ENCODE measurements around the gene THEMIS2.
"Not testable (repeated sequence)": the region's sequence is repeated elsewhere in the genome, so short reads cannot be mapped to it uniquely, and the experiment has no call there.

THEMIS2 gene

DNA sequence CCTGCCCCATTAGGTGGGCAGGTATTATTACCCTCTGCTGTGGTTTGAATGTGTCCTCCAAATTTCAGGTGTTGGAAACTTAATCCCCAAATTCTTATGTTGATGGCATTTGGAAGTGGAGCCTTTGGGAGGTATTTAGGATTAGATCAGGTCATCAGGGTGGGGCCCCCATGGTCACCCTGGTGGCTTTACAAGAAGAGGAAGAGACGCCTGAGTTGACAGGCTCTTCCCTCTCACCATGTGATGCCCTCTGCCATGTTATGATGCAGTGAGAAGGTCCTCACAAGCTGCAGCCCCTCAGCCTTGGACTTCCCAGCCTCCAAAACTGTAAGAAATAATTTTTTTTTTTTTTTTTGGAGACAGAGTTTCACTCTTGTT lies 8.8 kb upstream of the THEMIS2 start:
- no peak for DNase-seq (ENCODE audit: low spot score)

DNA sequence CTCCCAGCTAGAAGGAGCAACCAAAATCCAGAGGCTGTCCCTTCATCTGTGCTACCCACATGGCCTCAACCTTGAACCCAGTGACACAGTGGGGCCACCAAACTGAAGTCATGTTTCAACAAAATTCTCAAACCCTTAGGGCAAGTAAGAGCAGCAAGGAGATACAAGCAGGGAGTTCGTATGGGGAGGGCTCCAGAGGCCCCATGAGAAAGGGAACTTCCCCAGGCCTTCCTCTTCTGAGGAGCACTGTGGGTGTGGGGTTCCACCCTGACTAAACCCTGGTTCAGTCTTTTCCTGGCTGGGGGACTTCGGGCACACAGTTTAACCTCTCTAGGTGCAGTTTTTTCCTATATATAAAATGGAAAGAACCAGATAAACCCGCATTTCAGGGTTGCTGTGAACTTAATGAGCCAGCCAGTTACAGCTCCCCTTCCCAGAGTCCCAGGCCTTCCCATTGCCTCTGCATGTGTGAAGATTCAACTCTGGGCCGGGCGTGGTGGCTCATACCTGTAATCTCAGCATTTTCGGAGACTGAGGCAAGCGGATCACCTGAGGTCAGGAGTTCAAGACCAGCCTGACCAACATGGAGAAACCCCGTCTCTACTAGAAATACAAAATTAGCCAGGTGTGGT lies 8.0 kb upstream of the THEMIS2 start:
- DNase-seq (ENCODE audit: low spot score) = no peak

DNA sequence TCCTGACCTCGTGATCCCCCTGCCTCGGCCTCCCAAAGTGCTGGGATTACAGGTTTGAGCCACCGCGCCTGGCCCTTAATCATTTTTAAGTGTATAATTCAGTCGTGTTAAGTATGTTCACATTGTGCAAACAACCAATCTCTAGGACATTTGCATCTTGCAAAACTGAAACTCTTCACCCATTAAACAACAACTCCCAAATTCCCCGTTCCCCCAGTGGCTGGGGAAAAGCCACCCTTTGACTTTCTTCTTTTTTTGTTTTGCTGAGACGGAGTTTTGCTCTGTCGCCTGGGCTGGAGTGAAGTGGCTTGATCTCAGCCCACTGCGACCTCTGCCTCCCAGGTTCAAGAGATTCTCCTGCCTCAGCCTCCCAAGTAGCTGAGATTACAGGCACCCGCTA lies 6.5 kb upstream of the THEMIS2 start:
- DNase-seq (ENCODE audit: low spot score) = no peak

DNA sequence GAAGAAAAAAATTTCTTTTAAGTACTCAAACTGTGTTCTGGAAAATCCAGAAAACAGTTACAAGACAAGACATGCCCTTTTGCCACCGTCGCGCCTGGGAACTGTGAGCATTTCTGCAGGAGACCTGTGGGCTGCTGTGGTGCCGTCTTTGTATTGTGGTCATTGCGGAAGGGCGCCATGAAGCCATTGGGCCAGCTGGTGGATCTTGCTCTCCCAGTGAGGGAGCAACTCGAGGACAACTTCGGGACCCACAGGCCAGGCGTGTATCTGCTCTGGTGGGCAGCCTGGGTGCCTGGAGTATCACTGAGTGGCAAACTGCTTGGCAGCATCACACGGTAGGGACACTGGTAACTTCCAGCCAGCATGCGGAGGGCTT lies 3.8 kb upstream of the THEMIS2 start:
- DNase-seq (ENCODE audit: low spot score) = no peak

DNA sequence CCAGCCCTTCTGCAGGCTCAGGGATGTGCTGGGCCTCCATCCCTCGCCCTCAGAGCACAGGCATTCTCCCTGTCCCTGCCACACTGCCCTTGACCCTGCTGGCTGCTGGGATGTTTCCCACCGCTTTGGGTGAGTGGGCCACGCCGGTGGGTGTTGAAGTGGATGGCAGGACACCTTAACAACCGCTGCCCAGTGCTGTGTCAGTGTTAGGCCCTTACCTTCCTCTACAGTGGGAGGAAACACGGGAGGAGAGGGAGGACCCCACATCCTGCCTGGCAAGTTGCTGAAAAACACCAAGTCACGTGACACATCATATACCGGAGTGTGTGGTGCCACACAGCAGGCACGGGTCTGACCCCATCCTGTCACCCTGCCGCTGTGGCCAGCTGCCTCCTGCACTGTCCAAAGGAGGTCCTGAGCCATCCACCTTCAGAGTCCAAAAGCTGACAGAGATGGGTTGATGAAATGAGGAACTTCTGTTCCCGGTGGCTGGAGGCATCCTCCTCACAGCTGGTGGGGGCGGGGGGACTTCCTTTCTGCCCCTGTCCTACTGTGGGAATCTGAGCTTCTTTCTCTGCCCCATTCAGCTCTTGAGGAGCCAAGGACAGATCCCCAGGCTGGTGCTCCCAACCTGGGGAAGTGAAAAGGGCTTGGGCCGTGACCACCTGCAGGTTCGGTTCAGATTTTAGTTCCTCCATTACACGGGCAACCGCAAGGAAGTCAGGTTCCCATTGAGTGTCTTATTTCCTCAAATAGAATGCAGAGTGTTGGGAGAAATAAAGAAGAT lies 3.2 kb upstream of the THEMIS2 start:
- peak; percentile 55 for DNase-seq (ENCODE audit: low spot score)

DNA sequence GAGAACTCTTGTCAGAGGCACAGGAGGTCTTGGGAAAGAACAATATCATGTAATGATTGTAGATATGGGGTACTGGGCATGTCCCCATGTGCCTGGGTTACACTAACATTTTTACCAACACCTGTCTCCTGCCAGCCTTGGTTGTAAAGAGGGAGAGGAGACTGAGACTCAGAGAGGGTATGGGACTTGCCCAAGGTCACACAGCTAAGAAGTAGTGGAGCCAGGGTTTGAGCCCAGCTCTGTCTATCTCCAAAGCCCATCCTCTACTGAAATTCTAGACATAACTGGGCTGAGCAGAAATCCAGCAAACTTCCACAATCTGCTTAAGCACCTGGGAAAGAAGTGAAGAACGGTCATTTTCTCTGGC lies 2.6 kb upstream of the THEMIS2 start:
- DNase-seq (ENCODE audit: low spot score) = no peak

DNA sequence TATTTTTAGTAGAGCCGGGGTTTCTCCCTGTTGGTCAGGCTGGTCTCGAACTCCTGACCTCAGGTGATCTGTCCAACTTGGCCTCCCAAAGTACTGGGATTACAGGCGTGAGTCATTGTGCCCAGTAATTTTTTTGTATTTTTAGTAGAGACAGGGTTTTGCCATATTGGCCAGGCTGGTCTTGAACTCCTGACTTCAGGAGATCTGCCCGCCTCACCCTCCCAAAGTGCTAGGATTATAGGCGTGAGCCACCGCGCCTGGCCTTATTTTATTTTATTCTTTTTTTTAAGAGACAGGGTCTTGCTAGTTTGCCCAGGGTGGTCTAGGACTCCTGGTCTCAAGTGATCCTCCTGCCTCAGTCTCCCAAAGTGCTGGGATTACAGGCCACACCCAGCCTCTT lies 1.3 kb upstream of the THEMIS2 start:
- DNase-seq (ENCODE audit: low spot score) = not testable (repeated sequence)

DNA sequence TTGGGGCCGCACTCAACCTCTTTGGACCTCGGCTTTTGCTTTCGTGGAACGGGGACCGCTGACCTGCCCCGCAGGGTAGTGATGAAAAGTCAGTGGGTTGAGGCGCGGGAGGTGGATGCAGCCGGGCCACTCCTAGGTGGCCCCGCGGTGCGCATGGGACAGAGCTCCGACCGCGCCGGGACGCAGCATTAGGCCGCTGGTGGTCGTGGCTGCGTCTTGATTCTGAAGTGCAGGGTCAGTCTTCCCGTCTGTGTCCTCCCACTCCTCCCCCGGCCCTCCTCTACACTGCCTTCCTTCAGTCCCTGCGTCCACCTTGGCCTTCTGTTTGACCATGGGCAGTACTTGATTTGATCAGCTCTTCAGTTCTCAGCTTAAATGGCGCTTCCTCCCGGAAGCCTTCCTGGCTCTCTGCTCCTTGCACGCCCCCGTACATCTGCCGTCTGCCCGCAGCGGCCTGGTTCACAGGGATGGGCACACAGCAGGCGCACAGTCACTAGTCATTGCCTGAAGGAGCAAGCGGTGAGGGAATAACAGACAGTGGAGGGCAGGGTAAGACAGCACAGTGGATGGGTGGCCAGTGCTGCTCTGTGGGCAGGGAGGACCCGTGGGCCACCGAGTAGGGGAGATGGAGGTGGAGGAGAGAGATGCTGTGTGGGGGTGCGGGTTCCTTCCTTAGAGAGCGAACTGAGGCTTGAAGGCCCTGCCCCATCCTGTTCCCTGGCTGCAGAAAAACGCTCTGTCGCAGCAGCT lies 633 bp downstream of the THEMIS2 start:
- DNase-seq (ENCODE audit: low spot score) = peak; percentile 50

DNA sequence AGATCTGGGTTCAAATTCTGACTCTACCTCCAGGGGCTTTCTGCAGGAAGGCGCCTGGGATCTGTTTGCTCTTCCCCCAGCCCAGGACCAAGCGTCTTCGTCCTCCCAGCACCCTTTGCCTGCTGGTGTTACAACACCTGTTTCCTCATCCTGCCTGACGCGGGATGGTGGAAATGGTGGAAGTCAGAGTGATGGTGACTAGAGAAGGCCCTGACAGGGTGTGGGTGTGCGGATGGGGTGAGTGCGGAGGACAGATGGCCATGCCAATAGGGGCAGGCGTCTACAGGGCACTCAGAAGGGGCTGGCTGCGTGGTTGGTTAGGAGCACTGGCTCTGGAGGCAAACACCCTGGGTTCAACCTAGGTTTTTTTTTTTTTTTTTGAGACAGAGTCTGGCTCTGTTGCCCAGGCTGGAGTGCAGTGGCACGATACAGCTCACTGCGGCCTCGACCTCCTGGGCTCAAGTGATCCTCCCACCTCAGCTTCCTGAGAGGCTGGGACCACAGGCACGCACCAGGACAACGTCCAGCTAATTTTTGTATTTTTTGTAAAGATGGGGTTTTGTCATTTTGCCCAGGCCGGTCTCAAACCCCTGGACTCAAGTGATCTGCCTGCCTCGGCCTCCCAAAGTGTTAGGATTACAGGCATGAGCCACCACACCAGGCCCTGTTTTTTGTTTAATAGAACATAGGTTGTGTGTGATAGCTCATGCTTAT lies 1.5 kb downstream of the THEMIS2 start:
- peak; percentile 51 for DNase-seq (ENCODE audit: low spot score)

DNA sequence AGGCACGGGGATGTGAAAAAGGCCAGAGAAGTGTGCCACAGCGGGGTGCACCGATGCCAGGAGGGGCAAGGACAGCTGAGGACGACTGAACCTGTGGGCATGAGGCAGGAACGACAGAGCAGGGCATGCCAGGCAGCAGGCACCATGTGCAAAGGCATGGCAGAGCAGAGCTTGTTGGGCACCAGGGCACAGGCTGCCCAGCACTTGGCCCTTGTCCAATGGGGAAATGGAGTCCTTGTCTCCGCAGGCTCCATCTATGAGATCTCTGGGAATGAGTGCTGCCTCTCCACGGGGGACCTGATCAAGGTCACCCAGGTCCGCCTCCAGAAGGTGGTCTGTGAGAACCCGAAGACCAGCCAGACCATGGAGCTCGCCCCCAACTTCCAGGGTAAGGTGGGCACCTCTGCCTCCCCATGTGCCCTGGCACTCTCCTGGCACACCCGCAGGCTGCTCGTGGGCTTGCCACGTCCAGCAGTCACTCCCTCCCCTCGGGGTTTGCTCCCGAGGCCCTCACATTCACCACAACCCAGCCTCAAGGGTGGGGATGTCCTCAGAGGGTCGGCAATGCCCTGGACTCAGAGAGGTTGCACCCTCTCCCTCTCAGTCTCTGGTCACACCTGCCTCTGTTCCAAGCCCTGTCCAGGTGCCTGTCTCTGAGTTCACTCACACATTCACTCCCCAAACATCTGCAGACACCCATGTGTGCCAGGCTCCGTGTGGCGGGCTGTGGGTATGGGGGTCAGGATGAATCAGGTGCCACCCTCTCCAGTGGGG lies 4.2 kb downstream of the THEMIS2 start:
- no peak for DNase-seq (ENCODE audit: low spot score)

DNA sequence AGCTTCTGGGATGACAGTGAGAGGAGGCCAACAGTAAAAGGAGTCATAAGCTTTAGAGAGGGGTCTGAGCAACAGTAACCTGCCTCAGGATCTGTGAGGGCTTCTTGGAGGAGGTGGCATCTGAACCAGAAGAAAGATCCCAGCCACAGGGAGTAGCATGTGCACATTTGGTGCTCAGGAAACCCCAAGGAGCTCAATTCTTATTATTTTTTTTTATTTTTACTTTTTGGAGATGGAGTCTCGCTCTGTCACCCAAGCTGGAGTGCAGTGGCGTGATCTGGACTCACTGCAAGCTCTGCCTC lies 4.7 kb downstream of the THEMIS2 start:
- DNase-seq (ENCODE audit: low spot score) = no peak

DNA sequence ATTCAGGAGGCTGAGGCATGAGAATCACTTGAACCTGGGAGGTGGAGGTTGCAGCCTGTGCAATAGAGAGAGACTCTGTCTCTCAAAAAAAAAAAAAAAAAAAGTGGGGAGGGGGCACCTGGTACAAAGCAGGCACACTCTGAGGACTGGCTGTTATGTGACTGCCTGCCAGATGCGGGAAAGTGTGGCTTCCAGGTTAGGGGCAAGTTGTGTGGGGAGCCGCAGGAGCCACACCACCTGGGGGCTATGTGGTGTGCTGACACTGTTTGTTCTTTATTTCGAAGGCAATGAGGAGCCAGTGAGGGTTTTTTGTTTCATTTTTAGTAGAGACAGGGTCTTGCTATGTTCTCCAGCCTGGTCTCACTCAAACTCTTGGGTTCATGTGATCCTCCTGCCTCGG lies 5.7 kb downstream of the THEMIS2 start:
- DNase-seq (ENCODE audit: low spot score) = peak; percentile 47

DNA sequence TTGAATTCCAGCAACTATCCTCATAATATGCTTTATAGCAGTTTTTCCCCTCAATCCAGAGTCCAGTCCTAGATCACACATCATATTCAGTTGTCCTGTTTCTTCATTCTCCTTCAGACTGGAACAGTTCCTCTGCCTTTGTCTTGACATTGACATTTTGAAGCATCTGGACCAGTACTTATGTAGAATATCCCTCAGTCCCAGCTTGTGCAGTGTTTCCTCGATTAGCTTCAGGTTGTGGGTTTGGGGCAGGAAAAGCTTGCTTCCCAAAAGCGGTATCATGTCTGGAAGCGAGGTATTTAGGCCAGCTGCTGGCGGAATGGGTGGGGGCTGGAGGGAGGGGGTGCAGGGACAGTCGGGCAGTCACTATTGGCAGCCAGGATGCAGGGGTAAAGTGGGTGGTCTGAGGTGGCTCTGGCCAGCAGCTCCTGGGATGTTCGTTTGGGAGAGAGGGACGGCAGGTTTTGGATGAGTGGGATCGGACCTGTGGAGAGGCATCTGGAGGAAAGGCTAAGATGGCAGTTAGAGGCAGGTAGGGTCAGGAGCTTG lies 6.5 kb downstream of the THEMIS2 start:
- no peak for DNase-seq (ENCODE audit: low spot score)

DNA sequence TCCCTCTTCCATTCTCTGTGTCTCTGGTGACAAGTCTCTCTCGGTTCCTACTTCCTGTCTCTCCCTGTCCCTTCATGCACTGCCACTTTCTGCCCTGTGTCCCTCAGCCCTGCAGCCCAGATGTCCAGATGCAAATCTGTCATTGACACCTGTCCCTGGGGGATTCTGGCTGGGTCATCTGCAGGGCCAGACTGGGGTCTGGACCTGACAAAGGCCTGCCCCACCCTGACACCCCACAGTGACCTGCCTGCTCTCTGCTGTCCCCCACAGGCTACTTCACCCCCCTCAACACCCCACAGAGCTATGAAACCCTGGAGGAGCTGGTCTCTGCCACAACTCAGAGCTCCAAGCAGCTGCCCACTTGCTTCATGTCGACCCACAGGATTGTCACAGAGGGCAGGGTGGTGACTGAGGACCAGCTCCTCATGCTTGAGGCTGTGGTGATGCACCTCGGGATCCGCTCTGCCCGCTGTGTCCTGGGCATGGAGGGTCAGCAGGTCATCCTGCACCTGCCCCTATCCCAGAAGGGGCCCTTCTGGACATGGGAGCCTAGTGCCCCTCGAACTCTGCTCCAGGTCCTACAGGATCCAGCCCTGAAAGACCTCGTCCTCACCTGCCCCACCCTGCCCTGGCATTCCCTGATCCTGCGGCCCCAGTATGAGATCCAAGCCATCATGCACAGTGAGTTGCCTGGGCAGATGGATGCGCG lies 7.2 kb downstream of the THEMIS2 start:
- peak; percentile 15 for DNase-seq (ENCODE audit: low spot score)

DNA sequence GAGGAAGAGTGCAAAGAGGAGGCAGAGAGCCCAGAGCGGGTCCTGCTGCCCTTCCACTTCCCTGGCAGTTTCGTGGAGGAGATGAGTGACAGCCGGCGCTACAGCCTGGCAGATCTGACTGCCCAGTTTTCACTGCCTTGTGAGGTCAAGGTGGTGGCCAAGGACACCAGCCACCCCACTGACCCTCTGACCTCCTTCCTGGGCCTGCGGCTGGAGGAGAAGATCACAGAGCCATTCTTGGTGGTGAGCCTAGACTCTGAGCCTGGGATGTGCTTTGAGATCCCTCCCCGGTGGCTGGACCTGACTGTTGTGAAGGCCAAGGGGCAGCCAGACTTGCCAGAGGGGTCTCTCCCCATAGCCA lies 10.2 kb downstream of the THEMIS2 start:
- no peak for DNase-seq (ENCODE audit: low spot score)

DNA sequence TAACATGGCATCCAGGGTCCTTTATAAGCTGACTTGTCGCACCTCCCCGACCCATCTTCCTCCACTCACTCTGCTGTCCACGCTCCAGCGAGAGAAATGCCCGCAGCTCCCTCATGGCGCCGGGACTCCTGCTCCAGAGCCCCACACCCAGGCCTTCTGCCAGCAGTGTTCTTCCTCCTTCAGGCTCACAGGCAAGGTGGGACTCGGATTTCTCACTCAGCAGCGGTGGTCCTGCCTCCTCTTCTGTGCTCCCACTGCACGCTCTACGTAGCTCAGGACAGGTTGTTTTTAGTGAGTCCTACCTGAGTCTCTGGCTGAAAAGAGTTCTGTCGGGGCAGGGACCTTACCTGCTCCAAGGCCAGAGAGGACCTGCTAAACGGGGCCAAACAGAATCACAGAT lies 11.2 kb downstream of the THEMIS2 start:
- DNase-seq (ENCODE audit: low spot score) = no peak

DNA sequence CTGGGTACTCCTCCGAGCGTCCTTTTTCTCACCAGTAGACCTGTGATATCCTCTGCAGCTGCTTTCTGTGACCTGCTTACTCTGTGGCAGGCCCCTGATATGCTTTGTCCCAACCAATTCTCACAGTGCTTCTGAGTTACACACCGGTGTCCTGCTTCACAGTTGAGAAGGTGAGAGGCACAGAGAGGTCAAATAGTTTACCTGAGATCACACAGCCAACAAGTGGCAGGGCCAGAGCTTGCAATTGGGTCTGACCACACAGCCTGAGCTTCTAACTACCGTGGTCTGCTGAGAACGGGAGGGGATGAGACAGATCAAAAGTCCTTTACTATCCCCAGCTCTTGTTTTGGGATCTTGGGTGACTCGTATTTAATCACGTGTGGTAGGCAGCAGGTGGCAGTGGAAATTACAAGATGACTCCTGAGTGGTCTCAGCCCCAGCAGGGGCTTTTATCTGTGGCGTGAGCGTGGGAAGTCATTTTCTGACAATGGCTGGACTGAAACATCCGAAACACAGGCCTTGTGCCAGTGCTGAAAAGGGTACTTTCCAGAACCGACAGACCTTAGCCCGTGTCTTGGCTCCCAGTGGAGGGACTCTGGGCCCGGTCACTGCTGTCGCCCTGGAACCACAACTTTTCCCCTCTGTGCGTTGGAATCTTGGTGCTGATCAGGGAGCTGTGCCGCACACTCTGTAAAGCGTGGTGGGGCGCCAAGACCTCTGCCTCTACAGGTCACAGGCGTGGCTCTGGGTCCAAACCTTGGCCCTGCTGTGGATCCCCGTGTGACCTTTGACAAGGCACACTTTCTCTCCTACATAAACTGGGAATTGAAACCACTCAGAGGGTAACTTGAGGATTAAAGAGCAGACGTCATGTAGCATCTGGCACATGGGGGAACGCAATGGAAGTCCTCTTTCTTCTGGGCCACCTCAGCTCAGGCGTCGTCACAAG lies 11.9 kb downstream of the THEMIS2 start:
- DNase-seq (ENCODE audit: low spot score) = peak; percentile 73

DNA sequence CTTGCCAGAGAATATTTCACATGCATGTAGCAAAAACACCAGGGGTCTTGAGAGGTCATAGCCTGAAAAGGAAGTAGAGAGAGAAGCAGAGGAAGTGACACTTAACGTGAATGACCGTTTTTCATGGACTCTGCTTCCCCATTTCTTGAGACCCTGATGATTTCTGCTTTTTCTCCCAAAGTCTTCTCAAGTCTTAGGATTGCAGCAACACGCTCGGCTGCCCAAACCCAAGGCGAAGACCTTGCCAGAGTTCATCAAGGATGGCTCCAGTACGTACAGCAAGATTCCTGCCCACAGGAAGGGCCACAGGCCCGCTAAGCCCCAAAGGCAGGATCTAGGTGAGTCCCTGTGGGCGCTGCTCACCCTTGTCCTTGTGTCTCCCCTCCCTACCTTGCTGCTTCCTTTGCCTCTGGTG lies 12.8 kb downstream of the THEMIS2 start:
- no peak for DNase-seq (ENCODE audit: low spot score)

DNA sequence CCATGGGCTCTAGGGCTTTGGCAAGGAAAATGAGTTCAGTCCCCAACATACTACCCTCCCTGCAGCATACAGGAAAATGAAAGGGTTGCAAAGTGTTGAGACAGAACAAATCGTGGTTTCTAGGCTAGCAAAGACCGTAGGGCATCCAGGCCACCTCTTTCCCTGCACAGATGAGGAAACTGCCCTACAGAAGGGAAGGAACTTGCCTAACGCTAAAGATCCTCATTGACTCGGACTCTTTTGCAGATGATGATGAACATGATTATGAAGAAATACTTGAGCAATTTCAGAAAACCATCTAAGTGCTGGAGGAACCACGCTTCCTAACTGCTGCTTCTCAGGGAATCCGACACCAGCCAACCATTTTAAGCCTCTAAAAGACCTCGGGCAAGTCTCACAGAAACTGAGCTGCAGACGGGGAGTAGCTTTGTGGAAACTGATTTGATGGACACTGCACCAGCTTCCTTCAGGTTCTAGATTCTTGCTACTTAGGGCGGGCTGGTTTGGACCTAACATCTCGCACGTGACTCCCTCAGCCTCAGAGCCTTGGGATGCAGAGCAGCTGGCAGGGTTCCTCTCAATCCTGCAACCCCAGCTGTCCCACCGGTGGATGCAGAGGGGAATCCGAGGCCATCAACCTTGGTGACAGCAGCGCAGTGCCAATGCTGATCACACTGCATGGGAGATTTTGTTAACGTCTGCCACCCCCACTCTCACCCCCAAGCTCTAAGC lies 13.4 kb downstream of the THEMIS2 start:
- DNase-seq (ENCODE audit: low spot score) = no peak

DNA sequence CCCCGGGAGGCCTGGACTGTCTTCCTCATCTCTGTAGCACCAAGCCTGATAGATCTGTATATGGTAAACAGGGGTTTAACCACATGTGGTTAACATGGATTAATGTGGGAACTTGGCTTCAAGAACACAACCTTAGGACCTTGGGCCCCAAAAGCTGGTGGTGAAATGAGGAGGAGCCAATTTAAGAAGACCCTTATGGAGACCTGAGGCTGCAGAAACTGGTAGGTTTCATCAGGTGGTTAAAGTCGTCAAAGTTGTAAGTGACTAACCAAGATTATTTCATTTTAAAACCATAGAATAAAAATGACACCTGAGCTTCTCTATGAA lies 14.0 kb downstream of the THEMIS2 start:
- DNase-seq (ENCODE audit: low spot score) = no peak
